C1 segment of cervical spinal cord (tissue), 14 donors: Measurements from ENCODE around the gene SOBP.

Experiments used
- DNase-seq, 14 donors: peaks; one replicate each; lab custom pipeline; 2025; lab: John Stamatoyannopoulos, UW

Gene SOBP

DNA sequence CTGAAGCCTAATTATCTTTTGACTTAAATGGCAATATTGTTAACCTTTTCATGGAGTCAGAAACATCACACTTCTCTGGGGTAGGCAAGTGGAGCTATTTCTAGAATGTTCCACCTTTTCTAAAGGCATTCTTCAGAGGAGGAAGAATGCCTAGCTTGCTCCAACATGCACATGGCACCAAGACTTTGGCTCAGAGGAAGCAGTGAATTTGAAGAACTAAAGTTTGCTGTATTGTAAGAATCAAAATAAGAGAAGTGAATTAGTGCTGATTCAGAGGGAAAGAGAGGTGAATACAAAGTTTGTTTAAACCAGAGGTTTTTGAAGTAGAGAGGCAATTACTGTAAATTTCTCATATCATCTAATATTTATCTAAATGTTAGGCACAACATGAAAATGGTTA, 92.2 kb downstream of the SOBP start:
- no peak for DNase-seq

DNA sequence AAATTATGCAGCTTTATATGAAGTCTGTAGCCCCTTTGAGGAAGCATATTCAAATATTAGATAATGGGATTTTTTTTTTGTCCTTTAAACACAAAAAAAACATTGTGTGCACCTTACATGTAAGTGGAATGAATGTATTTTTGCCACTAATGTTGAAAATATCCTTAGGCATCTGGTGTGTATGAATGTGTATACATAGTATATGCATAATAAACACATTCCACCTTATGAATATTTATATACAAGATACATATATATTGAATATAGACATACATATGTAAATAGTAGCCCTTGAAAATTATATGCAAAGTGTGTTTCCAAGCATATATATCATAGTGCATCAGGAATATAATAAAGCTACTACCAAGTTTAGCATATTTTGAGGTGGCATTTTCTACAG, 94.8 kb downstream of the SOBP start:
- DNase-seq: no peak

DNA sequence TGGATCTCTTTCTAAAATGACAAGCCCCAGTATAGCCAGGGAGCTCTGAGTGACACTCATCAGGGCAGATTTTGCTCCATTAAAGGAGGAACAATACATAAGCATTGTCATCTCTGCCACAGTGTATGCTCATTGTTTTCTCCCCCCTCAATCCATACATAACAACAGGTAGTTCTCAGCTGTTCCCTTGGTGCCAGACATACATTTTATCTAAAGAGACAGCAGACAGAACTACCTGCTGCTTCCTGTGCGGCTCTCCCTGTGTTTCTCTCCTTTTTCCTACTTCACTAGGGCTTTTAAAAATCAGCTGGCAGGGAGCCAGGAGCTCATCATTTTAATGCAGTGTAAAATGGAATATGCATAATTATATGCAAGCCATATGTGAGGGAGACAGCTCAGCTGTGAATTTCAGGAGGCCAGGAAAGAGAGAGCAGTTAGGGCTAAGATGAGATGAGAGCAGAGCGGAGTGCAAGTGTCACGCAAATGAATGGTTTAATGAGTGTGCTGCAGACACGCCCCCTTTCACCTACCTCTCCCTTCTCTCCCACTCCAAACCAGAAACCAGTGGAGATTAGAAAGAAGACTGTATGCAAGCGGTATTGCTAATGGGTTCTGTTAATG, 96.0 kb downstream of the SOBP start:
- DNase-seq: no peak

GRCh38 chr6:107587451-107587850, 97.5 kb downstream of the SOBP start:
- no peak for DNase-seq

DNA sequence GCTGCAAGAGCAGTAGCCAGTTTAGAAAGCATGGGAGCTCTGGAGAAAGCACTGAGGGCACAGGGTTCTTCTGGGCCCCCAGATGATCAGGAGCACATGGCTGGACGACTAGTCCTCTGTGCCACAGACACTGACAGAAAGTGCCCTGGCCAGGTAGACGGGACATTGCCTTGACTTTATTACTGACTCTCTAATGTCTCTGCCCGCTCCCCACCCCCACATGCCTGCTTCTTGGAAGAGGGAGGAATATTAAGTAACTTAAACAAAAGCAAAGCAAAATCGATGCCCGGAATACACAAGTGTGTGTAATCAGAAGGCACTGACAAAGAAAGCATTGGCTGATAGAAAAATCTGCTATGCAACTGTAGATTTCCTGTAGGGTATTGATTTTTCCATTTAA, 99.3 kb downstream of the SOBP start:
- peak in 3 of 14 donors; percentile 5 to 12 (median 6) for DNase-seq

DNA sequence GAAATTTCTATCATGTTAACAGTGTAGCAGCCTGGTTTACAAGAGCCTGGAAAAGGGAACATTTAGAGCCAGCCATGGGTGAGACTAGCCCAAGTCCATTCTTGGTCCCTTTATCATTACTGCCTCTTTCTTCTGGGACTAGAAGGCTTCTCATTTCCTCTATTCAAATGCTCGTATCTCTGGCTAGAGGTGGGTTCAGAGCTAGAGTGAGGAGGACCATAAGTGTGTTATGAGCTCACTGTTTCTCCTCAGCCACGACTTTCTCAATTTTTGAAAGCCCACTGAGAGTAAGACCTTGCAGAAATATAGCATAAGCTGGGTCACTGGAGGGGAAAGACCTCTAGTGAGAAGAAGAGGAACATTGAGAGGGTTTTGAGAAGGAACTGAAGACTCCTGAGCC, 100.0 kb downstream of the SOBP start:
- no peak for DNase-seq

- no peak for DNase-seq
These were observed 100.5 kb downstream of the SOBP start for GRCh38 chr6:107590378-107590777.

DNA sequence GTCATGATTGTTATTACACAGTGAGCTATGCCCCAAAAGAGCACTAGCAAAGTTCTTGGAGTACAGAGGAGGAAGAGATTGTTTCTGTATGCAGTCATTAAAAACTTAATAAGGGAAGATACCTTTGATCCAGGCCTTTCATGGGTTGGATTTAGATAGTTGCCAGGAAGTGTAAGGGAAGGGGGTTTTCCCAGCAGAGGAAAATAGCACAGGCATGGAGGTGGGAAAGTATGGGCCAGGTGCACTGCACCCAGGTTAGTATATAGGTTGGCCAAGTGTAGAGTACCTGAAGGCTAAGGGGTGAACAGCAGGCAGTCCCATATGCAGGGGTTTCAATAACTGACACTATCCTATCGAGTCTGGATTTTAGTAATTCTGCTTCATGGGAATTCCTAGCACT, 101.4 kb downstream of the SOBP start:
- DNase-seq: no peak

DNA sequence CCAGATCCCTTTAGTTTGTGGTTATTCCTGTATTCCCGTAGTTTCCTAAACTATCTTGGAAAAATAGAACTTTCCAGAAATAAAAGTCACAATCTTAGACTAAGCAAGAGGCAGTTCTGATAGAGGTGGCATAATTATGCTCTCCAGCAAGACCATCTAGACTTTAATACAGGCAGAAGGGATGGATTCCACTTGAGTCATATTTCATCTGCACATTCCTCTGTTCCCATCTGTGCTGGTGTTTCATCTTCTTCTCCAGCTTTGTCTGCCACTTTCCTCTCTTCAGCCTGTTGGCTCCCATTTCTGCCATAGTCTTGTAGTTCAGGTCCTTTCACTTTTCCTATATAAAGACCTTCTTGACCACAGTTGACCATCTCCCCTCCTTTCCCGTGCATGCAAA, 102.9 kb downstream of the SOBP start:
- no peak for DNase-seq

GRCh38 chr6:107594736-107595135, 104.8 kb downstream of the SOBP start:
- DNase-seq: no peak

- no peak for DNase-seq
These were observed 108.2 kb downstream of the SOBP start for GRCh38 chr6:107598091-107598490.

DNA sequence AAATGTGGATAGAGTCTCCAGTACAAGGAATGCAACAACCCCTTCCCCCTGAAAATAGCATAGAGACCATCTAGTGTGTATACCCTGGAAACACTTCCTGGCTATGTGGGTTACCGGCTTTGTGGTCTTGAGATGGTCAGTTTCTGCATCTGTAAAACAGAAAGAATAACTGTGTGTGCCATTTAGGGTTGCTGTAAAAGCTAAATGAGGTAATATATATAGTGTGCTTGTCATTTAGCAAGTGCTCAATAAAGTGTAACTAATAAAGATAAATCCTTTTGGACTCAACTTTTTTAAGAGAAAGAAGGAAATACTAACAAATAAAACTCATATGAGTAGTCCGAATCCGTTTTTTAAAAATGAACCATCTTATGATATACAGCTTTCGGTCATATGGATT, 109.1 kb downstream of the SOBP start:
- no peak for DNase-seq

DNA sequence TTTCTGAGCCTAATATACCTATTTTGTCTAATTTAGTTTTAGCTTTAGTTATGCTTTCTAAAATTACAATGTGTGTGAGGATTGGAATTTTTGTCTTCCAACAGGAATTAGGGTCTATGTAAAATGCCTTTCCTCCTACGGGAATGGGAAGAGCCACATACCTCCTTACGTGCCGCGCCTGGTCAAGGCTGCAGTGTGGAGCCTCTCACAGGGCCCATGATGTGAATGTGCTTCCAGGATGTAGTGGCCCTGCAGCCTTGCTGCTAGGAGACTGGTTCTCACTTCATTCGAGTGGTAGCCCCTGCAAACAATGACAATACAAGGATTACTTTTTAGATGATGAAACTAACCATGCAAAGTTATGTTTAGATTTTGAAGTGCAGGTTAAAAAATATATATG, 110.2 kb downstream of the SOBP start:
- DNase-seq: no peak

- DNase-seq: no peak
These were observed 111.0 kb downstream of the SOBP start for GRCh38 chr6:107600936-107601335.

DNA sequence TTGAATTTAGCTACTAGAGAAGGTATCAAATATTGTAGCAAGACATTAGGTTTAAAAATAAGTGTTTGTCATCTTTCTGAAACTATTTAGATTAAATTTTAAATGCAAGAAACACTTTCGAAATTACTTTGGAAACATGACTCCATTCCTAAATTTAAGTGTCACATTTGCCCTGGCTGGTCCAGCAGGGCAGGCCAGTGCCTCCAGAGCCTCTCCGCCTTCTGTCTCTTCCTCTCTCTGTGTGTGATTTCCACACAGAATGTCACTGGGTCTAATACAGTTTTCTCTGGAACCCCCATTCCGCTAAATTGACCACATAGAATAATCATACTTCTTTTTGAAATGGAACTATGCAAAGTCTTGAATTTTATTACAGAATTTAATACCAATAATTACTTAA, 111.5 kb downstream of the SOBP start:
- no peak for DNase-seq

DNA sequence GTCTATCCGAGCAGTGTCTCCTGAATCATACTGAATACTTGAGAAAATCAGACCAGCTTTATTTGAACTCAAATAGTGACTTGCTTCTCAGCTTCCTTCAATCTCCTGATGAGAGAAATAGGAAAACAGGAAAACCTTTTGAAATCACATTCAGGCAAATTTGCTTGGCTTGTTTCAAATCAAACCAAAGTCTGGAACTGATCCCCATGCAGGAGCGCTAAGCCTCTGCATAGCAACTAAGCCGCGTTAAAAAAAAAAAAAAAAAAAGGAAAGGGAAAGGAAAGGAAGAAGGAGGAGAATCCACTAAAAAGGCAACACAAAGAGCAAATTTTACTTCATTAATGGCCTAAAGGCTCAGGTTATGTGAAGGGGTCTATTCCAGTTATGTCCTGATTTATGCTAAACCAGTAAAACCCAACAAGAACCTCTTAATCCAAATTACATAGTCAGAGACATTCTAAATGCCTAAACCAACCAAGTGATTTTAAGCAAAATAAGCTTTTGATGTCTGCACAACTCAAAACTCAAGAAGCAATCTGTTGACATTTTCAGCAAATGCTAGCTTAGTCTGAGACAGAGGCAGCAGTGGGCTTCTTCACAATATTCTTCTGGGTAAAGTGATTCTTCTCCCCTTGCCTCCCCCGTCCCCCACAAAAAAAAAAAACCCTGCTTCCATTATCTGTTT, 112.5 kb downstream of the SOBP start:
- DNase-seq: no peak

- peak in 6 of 14 donors; percentile 7 to 26 (median 22) for DNase-seq
These were observed 113.1 kb downstream of the SOBP start for GRCh38 chr6:107603006-107603370.

- DNase-seq: no peak
These were observed 114.6 kb downstream of the SOBP start for GRCh38 chr6:107604549-107604948.

GRCh38 chr6:107606407-107606806, 116.5 kb downstream of the SOBP start:
- no peak for DNase-seq

DNA sequence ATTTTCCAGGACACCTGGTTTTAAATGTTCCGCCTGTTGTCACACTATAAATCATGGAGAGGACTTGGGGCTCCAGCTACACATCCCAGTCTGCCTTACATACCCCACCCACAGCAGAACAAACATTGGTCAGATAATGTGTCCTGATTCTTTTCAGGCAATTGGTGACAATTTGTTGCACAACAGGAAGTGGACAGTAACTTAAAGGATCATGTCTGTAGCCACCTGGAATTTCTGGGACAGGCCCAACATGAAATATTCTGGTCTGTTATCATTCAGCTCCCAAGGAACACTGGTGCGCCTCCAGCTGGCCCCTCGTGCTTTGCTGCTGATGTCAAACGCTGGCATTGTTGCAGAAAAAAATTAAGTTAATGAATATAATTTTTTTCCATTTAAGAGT, 117.2 kb downstream of the SOBP start:
- DNase-seq: peak in 1 of 14 donors; percentile 7

GRCh38 chr6:107611094-107611810, 121.3 kb downstream of the SOBP start:
- DNase-seq: no peak

GRCh38 chr6:107612762-107613415, 123.0 kb downstream of the SOBP start:
- no peak for DNase-seq
